GM19099 (cell line): ENCODE data around the gene BMP2.

Experiments used
- POLR2A ChIP-seq: IDR thresholded peaks from 3 replicates; pipeline ENCODE4 v1.6.1; 2011; ENCODE audit warnings: low read depth; ENCODE audit not compliant: insufficient read length; ENCODE audit errors: extremely low read depth

BMP2 gene

GRCh38 chr20:6802227-6802626, 34.7 kb downstream of the BMP2 start:
- no peak for TF ChIP-seq POLR2A

- TF ChIP-seq POLR2A: no peak
These were observed 38.8 kb downstream of the BMP2 start for GRCh38 chr20:6806275-6806674.

GRCh38 chr20:6811262-6812035, 44.0 kb downstream of the BMP2 start:
- TF ChIP-seq POLR2A: no peak

- no peak for TF ChIP-seq POLR2A
These were observed 45.0 kb downstream of the BMP2 start for GRCh38 chr20:6812530-6812929.

- no peak for TF ChIP-seq POLR2A
These were observed 47.5 kb downstream of the BMP2 start for GRCh38 chr20:6814945-6815344.

- TF ChIP-seq POLR2A: no peak
These were observed 50.7 kb downstream of the BMP2 start for GRCh38 chr20:6818033-6818808.

- no peak for TF ChIP-seq POLR2A
These were observed 52.1 kb downstream of the BMP2 start for GRCh38 chr20:6819599-6819998.

GRCh38 chr20:6824401-6824800, 56.9 kb downstream of the BMP2 start:
- no peak for TF ChIP-seq POLR2A

- no peak for TF ChIP-seq POLR2A
These were observed 60.0 kb downstream of the BMP2 start for GRCh38 chr20:6827472-6827871.

GRCh38 chr20:6828794-6829423, 61.4 kb downstream of the BMP2 start:
- no peak for TF ChIP-seq POLR2A

- TF ChIP-seq POLR2A: no peak
These were observed 62.1 kb downstream of the BMP2 start for GRCh38 chr20:6829510-6830116.
